HL-60/S4 treated with phorbol 12-myristate 13-acetate at 8.2 ng/mL for 4 days and 3 days (cell line): ENCODE data around the gene ERBB3.
"Not testable (repeated sequence)": the region's sequence is repeated elsewhere in the genome, so short reads cannot be mapped to it uniquely, and the experiment has no call there.

Experiments used
- in situ Hi-C: fragments of 300-500 bp; cut with MboI; formaldehyde crosslinking; loops from 2 replicates; pipeline ENCODE4 v1.15.0; 2022; ENCODE audit warnings: low sequenced_read_pairs

ERBB3 gene

GRCh38 chr12:56079723-56080555 lies at the start of gene ERBB3:
Gene ERBB3, plus strand, starts transcription at chr12:56080165. Its CDS starts 136 bp downstream, at chr12:56080301.
- in situ Hi-C loops: no loop called here

- in situ Hi-C loops: no loop called here
These were observed 48.0 kb upstream of the ERBB3 start for GRCh38 chr12:56031987-56032386.

DNA sequence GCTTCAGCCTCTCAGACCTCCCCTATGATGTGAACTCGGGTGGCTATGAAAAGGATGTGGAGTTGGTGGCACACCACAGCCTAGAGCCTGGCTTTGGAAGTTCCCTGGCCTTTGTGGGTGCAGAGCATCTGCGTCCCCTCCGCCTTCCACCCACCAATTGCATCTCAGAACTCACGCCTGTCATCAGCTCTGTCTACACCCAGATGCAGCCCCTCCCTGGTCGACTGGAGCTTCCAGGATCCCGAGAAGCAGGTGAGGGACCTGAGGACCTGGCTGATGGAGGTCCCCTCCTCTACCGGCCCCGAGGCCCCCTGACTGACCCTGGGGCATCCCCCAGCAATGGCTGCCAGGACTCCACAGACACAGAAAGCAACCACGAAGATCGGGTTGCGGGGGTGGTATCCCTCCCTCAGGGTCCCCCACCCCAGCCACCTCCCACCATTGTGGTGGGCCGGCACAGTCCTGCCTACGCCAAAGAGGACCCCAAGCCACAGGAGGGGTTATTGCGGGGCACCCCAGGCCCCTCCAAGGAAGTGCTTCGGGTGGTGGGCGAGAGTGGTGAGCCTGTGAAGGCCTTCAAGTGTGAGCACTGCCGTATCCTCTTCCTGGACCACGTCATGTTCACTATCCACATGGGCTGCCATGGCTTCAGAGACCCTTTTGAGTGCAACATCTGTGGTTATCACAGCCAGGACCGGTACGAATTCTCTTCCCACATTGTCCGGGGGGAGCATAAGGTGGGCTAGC lies 45.2 kb upstream of the ERBB3 start:
- in situ Hi-C loops: no loop called here

- in situ Hi-C loops: no loop called here
These were observed 42.8 kb upstream of the ERBB3 start for GRCh38 chr12:56037161-56037560.

- in situ Hi-C loops: no loop called here
These were observed 41.8 kb upstream of the ERBB3 start for GRCh38 chr12:56038022-56038655.

- in situ Hi-C loops: no loop called here
These were observed 39.8 kb upstream of the ERBB3 start for GRCh38 chr12:56040151-56040550.

DNA sequence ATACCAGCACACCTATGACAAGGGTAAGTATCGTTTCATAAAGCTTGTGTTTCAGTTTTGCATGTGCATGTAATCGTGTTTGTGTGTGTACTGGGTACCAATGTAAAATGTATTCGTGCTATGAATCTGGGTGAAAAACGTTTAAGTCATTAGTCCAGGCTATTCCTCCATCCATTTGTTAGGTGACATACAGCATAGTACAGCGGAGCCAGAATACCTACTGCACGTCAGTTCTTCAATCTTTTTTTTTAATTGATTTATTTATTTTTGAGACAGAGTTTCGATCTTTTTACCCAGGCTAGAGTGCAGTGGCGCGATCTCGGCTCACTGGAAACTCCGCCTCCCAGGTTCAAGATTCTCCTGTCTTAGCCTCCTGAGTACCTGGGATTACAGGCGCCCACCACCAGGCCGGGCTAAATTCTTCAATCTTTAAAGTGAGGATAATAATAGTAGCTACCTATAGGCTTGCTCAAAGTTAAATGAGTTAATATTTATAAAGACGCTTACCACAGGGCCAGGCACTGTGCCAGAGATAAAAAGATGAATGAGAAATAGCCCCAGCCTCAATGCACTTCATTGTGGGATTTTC lies 38.9 kb upstream of the ERBB3 start:
- in situ Hi-C loops: no loop called here

GRCh38 chr12:56041552-56042429 lies 38.2 kb upstream of the ERBB3 start, which contains the start of gene RPS26:
Gene RPS26, plus strand, starts transcription at chr12:56041918. Its CDS starts 249 bp downstream, at chr12:56042167.
- in situ Hi-C loops: no loop called here

GRCh38 chr12:56042430-56042813 lies 37.5 kb upstream of the ERBB3 start:
- in situ Hi-C loops: not testable (repeated sequence)

- in situ Hi-C loops: no loop called here
These were observed 37.1 kb upstream of the ERBB3 start for GRCh38 chr12:56042843-56043242.

DNA sequence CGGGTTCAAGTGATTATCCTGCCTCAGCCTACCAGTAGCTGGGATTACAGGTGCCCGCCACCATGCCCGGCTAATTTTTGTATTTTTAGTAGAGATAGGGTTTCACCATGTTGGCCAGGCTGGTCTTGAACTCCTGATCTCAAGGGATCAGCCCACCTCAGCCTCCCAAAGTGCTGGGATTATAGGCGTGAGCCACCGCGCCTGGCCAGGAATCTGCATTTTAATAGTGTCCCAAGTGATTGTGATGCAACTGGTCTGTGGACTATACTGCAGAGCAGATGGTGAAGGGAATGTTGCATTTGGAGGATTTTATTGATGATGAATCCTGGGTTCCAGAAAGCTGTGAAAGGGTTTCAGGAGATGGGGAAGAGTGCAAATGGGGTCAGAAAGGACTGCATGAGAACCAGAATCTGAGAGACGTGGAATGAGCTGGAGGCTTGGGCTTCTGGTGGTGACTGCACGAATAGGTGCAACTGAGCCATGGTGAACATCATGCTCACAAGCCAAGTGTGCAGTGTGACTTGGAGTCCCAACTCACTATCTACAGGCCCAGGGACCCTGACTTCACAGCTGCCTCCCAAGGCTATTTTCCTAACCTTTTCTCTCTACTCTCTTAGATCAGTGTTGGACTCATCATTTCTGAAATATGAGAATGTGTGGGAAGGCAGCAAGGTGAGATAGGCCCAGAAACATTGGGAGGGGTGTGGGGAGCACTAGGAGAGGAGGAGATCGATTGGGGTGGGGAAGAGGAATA lies 33.8 kb upstream of the ERBB3 start:
- in situ Hi-C loops: no loop called here

DNA sequence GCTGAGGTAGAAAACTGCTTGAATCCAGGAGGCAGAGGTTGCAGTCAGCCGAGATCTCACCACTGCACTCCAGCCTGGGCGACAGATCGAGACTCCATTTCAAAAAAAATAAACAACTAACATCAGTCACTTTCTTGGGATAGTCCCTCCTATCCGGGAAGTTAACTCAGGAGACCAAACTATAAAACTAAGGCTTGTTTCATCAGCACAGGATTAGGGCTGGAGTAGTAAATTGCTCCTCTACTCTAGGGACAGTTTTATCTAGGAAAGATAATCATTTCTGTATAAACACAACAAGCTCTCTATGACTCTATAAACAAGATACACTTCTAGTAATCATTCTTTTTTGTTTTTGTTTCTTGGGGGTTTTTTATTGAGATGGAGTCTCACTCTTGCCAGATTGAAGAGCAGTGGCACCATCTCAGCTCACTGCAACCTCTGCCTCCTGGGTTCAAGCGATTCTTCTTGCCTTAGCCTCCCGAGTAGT lies 26.5 kb upstream of the ERBB3 start:
- in situ Hi-C loops: no loop called here

DNA sequence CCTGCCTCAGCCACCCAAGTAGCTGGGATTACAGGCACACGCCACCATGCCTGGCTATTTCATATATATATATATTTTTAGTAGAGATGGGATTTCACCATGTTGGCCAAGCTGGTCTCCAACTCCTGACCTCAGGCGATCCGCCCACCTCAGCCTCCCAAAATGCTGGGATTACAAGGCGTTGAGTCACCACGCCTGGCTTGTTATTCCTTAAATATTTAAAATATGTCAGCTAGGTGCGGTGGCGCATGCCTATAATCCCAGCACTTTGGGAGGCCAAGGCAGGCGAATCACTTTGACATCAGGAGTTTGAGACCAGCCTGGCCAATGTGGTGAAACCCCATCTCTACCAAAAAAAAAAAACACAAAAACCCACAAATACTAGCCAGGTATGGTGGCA lies 20.0 kb upstream of the ERBB3 start:
- in situ Hi-C loops: not testable (repeated sequence)

- in situ Hi-C loops: no loop called here
These were observed 18.0 kb upstream of the ERBB3 start for GRCh38 chr12:56061982-56062381.

GRCh38 chr12:56062996-56063395 lies 17.0 kb upstream of the ERBB3 start:
- in situ Hi-C loops: no loop called here

DNA sequence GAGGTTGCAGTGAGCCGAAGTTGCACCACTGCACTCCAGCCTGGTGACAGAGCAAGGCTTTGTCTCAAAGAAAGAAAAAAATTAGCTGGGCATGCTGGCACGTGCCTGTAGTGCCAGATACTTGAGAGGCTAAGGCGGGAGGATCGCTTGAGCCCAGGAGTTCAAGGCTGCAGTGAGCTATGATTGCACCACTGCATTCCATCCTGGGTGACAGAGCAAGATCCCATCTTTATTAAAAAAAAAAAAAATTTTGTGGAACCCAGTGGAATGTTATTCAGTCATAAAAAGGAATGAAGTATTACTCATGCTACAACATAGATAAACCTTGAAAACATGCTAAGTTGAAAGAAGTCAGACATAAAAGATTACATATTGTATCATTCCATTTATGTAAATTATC lies 8.3 kb upstream of the ERBB3 start:
- in situ Hi-C loops: no loop called here

- in situ Hi-C loops: no loop called here
These were observed 5.6 kb upstream of the ERBB3 start for GRCh38 chr12:56074396-56074795.

GRCh38 chr12:56077966-56078365 lies 2.0 kb upstream of the ERBB3 start:
- in situ Hi-C loops: not testable (repeated sequence)

DNA sequence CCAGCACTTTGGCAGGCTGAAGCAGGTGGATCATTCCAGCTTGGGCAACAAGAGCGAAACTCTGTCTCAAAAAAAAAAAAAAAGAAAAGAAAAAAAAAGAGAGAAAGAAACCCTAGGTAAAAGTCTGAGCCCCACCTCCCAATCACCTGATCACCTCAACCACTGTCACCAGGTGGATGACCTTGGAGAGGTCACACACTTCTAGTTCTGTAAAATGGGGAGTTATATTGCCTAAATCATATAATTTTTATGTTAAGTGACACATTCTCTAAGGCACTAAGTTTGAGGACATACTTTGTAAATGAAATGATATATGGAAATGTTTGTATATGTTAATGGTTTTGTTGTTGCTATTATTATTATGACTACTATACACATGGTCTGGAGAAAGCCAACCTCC lies 1.5 kb upstream of the ERBB3 start:
- in situ Hi-C loops: no loop called here
